Measurements from ENCODE around the gene ARID1B. TPM values are rescaled to one million over a fixed set of nuclear protein-coding genes. Genes with fewer than 3 reads are reported as not detected.

ARID1B gene
- total RNA-seq, 1 donor from 2014 or later = 78.1 TPM

- no peak for TF ChIP-seq CTCF (IDR thresholded peaks at IDR 0.05)
These were observed 272.0 kb downstream of the ARID1B start for GRCh38 chr6:157049133-157049532.

GRCh38 chr6:157050537-157051265 is 273.5 kb downstream of the ARID1B start:
- no peak for DNase-seq (ENCODE audit: extremely low spot score, unreplicated experiment)
- no peak for TF ChIP-seq CTCF (IDR thresholded peaks at IDR 0.05)
- H3K4me3 Mint-ChIP-seq (ENCODE audit: unreplicated experiment) = no peak overlapping the region
- peaks cover 1% of the 10 kb centered on the region for H3K9me3 Mint-ChIP-seq (ENCODE audit: unreplicated experiment)
- H3K4me1 Mint-ChIP-seq (ENCODE audit: unreplicated experiment) = peaks cover 35% of the 10 kb centered on the region
- H3K36me3 Mint-ChIP-seq (ENCODE audit: unreplicated experiment) = peaks cover under 1% of the 10 kb centered on the region
- H3K27ac Mint-ChIP-seq (ENCODE audit: unreplicated experiment) = no peak overlapping the region
- H3K27me3 Mint-ChIP-seq (ENCODE audit: unreplicated experiment) = no peaks in the 10 kb centered on the region

More at GRCh38 chr6:157049133-157049532, 272.0 kb downstream of the ARID1B start:
- Mint-ChIP-seq H3K4me3 (ENCODE audit: unreplicated experiment) (no peak overlapping the region), H3K9me3 (ENCODE audit: unreplicated experiment) (no peaks in the 10 kb centered on the region), H3K36me3 (ENCODE audit: unreplicated experiment) (no peaks in the 10 kb centered on the region), H3K27ac (ENCODE audit: unreplicated experiment) (no peak overlapping the region), H3K4me1 (ENCODE audit: unreplicated experiment) (peaks cover 38% of the 10 kb centered on the region), H3K27me3 (ENCODE audit: unreplicated experiment) (no peaks in the 10 kb centered on the region)
- DNase-seq (ENCODE audit: extremely low spot score, unreplicated experiment) = no peak

GRCh38 chr6:157054531-157054979 is 277.4 kb downstream of the ARID1B start:
- no peak for TF ChIP-seq CTCF (IDR thresholded peaks at IDR 0.05)
- Mint-ChIP-seq H3K9me3 (ENCODE audit: unreplicated experiment) (peaks cover 8% of the 10 kb centered on the region), H3K4me3 (ENCODE audit: unreplicated experiment) (no peak overlapping the region), H3K27me3 (ENCODE audit: unreplicated experiment) (no peaks in the 10 kb centered on the region), H3K27ac (ENCODE audit: unreplicated experiment) (no peak overlapping the region), H3K36me3 (ENCODE audit: unreplicated experiment) (peaks cover 2% of the 10 kb centered on the region), H3K4me1 (ENCODE audit: unreplicated experiment) (peaks cover 6% of the 10 kb centered on the region)
- DNase-seq (ENCODE audit: extremely low spot score, unreplicated experiment) = no peak

- peaks cover 15% of the 10 kb centered on the region for H3K4me1 Mint-ChIP-seq (ENCODE audit: unreplicated experiment)
These were observed 278.7 kb downstream of the ARID1B start for GRCh38 chr6:157055863-157056262.

More at GRCh38 chr6:157055863-157056262, 278.7 kb downstream of the ARID1B start:
- Mint-ChIP-seq H3K27ac (ENCODE audit: unreplicated experiment) (no peak overlapping the region), H3K4me3 (ENCODE audit: unreplicated experiment) (no peak overlapping the region), H3K36me3 (ENCODE audit: unreplicated experiment) (peaks cover 2% of the 10 kb centered on the region), H3K9me3 (ENCODE audit: unreplicated experiment) (peaks cover 8% of the 10 kb centered on the region), H3K27me3 (ENCODE audit: unreplicated experiment) (no peaks in the 10 kb centered on the region)
- no peak for DNase-seq (ENCODE audit: extremely low spot score, unreplicated experiment)
- no peak for TF ChIP-seq CTCF (IDR thresholded peaks at IDR 0.05)

Measured in osteocyte (in vitro differentiated cells).